ENCODE data around the gene PAEP. TPM values are rescaled to one million over a fixed set of nuclear protein-coding genes. Genes with fewer than 3 reads are reported as not detected.

The PAEP gene
- total RNA-seq, 3 donors from 2014 or later (not counting 1 experiment from before 2014, with no cell fraction given): not detected

DNA sequence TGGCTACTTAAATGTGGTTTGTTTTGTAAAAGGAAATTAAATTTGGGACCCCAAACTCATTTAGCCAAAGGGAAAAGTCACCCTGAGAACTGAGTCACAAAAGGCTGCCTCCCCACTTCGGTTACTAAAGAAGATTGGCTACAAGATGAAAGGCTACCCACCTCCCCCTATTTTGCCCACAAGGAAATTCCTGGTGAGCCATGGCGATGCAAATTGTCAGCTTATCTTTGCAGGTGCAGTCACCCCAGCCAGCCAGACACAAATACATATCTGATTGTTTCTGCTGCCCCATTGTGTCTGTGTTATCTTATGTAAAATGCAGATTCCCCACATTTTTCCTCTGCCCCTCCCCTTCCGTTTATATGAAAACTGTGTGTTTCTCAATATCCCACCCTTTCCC, 8.9 kb downstream of the PAEP start:
- H3K36me3 ChIP-seq (ENCODE audit: control insufficient read depth, insufficient read depth, low read length): no peaks in the 10 kb centered on the region
- Mint-ChIP-seq H3K27ac (no peak overlapping the region), H3K4me3 (no peak overlapping the region), H3K4me1 (no peaks in the 10 kb centered on the region), H3K9me3 (peaks cover 0 to 3% of the 10 kb centered on the region in 2 donors), H3K27me3 (ENCODE audit: low read depth in 2 of 2) (peaks cover 4 to 9% of the 10 kb centered on the region in 2 donors), H3K36me3 (no peaks in the 10 kb centered on the region)
- ATAC-seq (no peak), DNase-seq (no peak)
- no peaks in the 10 kb centered on the region for H3K4me1 ChIP-seq (ENCODE audit: control insufficient read depth, insufficient read depth, low read length)
- intact Hi-C loops (cut with micrococcal nuclease): no loop called here
- no peak overlapping the region for H3K4me3 ChIP-seq (ENCODE audit: low read length)
- TF ChIP-seq CTCF (IDR thresholded peaks at IDR 0.05): no peak
- 51% methylated on average over 3 of the region's 3 CpGs for WGBS (ENCODE audit: insufficient coverage)
- peaks cover 3% of the 10 kb centered on the region for H3K9me3 ChIP-seq (ENCODE audit: control insufficient read depth, insufficient read depth, low read length)
- H3K27me3 ChIP-seq (ENCODE audit: control insufficient read depth, insufficient read depth, low read length): no peaks in the 10 kb centered on the region
- H3K27ac ChIP-seq (ENCODE audit: low read length): no peak overlapping the region

- ATAC-seq (no peak), DNase-seq (no peak)
- no peaks in the 10 kb centered on the region for H3K36me3 Mint-ChIP-seq
- Histone ChIP-seq H3K36me3 (ENCODE audit: control insufficient read depth, insufficient read depth, low read length) (no peaks in the 10 kb centered on the region), H3K9me3 (ENCODE audit: control insufficient read depth, insufficient read depth, low read length) (peaks cover 3% of the 10 kb centered on the region), H3K27ac (ENCODE audit: low read length) (no peak overlapping the region), H3K4me1 (ENCODE audit: control insufficient read depth, insufficient read depth, low read length) (no peaks in the 10 kb centered on the region), H3K4me3 (ENCODE audit: low read length) (no peak overlapping the region), H3K27me3 (ENCODE audit: control insufficient read depth, insufficient read depth, low read length) (no peaks in the 10 kb centered on the region)
- no peak overlapping the region for H3K4me3 Mint-ChIP-seq
- TF ChIP-seq CTCF (IDR thresholded peaks at IDR 0.05): no peak
- no peak overlapping the region for H3K27ac Mint-ChIP-seq
- intact Hi-C loops (cut with micrococcal nuclease): no loop called here
- WGBS (ENCODE audit: insufficient coverage): 85% methylated on average over 2 of the region's 2 CpGs
- H3K4me1 Mint-ChIP-seq: no peaks in the 10 kb centered on the region
- H3K9me3 Mint-ChIP-seq: peaks cover 0 to 3% of the 10 kb centered on the region in 2 donors
- H3K27me3 Mint-ChIP-seq (ENCODE audit: low read depth in 2 of 2): peaks cover 0 to 1% of the 10 kb centered on the region in 2 donors
Observed at GRCh38 chr9:135572233-135572632, 10.7 kb downstream of the PAEP start.

- no peaks in the 10 kb centered on the region for H3K4me1 ChIP-seq (ENCODE audit: control insufficient read depth, insufficient read depth, low read length)
- Mint-ChIP-seq H3K27me3 (ENCODE audit: low read depth in 2 of 2) (no peaks in the 10 kb centered on the region), H3K9me3 (peaks cover 0 to 3% of the 10 kb centered on the region in 2 donors), H3K4me1 (no peaks in the 10 kb centered on the region), H3K27ac (no peak overlapping the region), H3K4me3 (no peak overlapping the region), H3K36me3 (no peaks in the 10 kb centered on the region)
- no peak overlapping the region for H3K4me3 ChIP-seq (ENCODE audit: low read length)
- no peak overlapping the region for H3K27ac ChIP-seq (ENCODE audit: low read length)
- no peak for DNase-seq
- 88% methylated on average over 1 of the region's 1 CpG for WGBS (ENCODE audit: insufficient coverage)
- H3K27me3 ChIP-seq (ENCODE audit: control insufficient read depth, insufficient read depth, low read length): no peaks in the 10 kb centered on the region
- H3K9me3 ChIP-seq (ENCODE audit: control insufficient read depth, insufficient read depth, low read length): peaks cover 3% of the 10 kb centered on the region
- TF ChIP-seq CTCF (IDR thresholded peaks at IDR 0.05): no peak
- no peaks in the 10 kb centered on the region for H3K36me3 ChIP-seq (ENCODE audit: control insufficient read depth, insufficient read depth, low read length)
- ATAC-seq: no peak
- intact Hi-C loops (cut with micrococcal nuclease): no loop called here
Observed at GRCh38 chr9:135573124-135573523, 11.6 kb downstream of the PAEP start.

GRCh38 chr9:135574331-135574730, 12.8 kb downstream of the PAEP start:
- intact Hi-C loops (cut with micrococcal nuclease): no loop called here
- WGBS (ENCODE audit: insufficient coverage): 75% methylated on average over 14 of the region's 14 CpGs
- no peak overlapping the region for H3K27ac ChIP-seq (ENCODE audit: low read length)
- Mint-ChIP-seq H3K4me3 (no peak overlapping the region), H3K27ac (no peak overlapping the region), H3K9me3 (no peaks in the 10 kb centered on the region), H3K36me3 (no peaks in the 10 kb centered on the region), H3K4me1 (no peaks in the 10 kb centered on the region), H3K27me3 (ENCODE audit: low read depth in 2 of 2) (no peaks in the 10 kb centered on the region)
- ATAC-seq (no peak), DNase-seq (no peak)
- H3K36me3 ChIP-seq (ENCODE audit: control insufficient read depth, insufficient read depth, low read length): no peaks in the 10 kb centered on the region
- no peaks in the 10 kb centered on the region for H3K4me1 ChIP-seq (ENCODE audit: control insufficient read depth, insufficient read depth, low read length)
- no peaks in the 10 kb centered on the region for H3K27me3 ChIP-seq (ENCODE audit: control insufficient read depth, insufficient read depth, low read length)
- H3K9me3 ChIP-seq (ENCODE audit: control insufficient read depth, insufficient read depth, low read length): no peaks in the 10 kb centered on the region
- no peak for TF ChIP-seq CTCF (IDR thresholded peaks at IDR 0.05)
- no peak overlapping the region for H3K4me3 ChIP-seq (ENCODE audit: low read length)

Measured in natural killer cell (primary cell).